SK-N-SH (cell line): Measurements from ENCODE around the gene LCN6.

Experiments used
- CTCF ChIP-seq: fragments of 200-600 bp; sonication (generic); IDR thresholded peaks from 2 replicates; pipeline ENCODE4 v1.6.1; 2017; ENCODE audit warnings: antibody characterized with exemption, mild to moderate bottlenecking, moderate library complexity
- MEF2A ChIP-seq: IDR thresholded peaks from 2 replicates; pipeline ENCODE4 v1.4.0; 2012; ENCODE audit warnings: low read depth, borderline replicate concordance
- POLR2AphosphoS5 ChIP-seq: IDR thresholded peaks from 2 replicates; pipeline ENCODE4 v1.6.1; 2012; ENCODE audit warnings: low read depth, low read length
- TCF12 ChIP-seq: IDR thresholded peaks from 2 replicates; pipeline ENCODE4 v1.4.0; 2012
- TF ChIP-seq, protein P1 (sequence below): IDR thresholded peaks from 2 replicates; pipeline ENCODE4 v1.4.0; 2012; ENCODE audit warnings: low read depth
- TF ChIP-seq, protein P2 (sequence below): IDR thresholded peaks from 2 replicates; pipeline ENCODE4 v1.4.0; 2012; ENCODE audit warnings: low read depth, borderline replicate concordance

- TF ChIP-seq CTCF: no peak
- no peak for TF ChIP-seq POLR2AphosphoS5
- TF ChIP-seq, protein P1, sequence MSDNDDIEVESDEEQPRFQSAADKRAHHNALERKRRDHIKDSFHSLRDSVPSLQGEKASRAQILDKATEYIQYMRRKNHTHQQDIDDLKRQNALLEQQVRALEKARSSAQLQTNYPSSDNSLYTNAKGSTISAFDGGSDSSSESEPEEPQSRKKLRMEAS: no peak
- TF ChIP-seq MEF2A: no peak
- no peak for TF ChIP-seq TCF12
- TF ChIP-seq, protein P2, sequence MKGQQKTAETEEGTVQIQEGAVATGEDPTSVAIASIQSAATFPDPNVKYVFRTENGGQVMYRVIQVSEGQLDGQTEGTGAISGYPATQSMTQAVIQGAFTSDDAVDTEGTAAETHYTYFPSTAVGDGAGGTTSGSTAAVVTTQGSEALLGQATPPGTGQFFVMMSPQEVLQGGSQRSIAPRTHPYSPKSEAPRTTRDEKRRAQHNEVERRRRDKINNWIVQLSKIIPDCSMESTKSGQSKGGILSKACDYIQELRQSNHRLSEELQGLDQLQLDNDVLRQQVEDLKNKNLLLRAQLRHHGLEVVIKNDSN: no peak
These were observed 23.6 kb upstream of the LCN6 start for GRCh38 chr9:136771907-136772415.
